GM13976 (cell line): ENCODE measurements around the gene INTS13.
"Not testable (repeated sequence)": the region's sequence is repeated elsewhere in the genome, so short reads cannot be mapped to it uniquely, and the experiment has no call there.

Source experiments
- DNase-seq: peaks from one replicate; pipeline ENCODE4 v3.0.0; 2012; ENCODE audit warnings: low spot score
- CTCF ChIP-seq: IDR thresholded peaks from 2 replicates; pipeline ENCODE4 v1.5.1; 2012; ENCODE audit warnings: borderline replicate concordance, mild to moderate bottlenecking; ENCODE audit not compliant: insufficient read depth; ENCODE audit errors: extremely low read depth, missing control alignments, control extremely low read depth
- in situ Hi-C: fragments of 300-500 bp; cut with MboI; formaldehyde crosslinking; loops from one replicate; pipeline ENCODE4 v1.12.0; 2022; ENCODE audit warnings: low sequenced_read_pairs, mixed read lengths, inconsistent platforms; ENCODE audit not compliant: unreplicated experiment

Gene INTS13

GRCh38 chr12:26863515-26863914 is 74.3 kb downstream of the INTS13 start:
- DNase-seq, result no peak
- in situ Hi-C loops, result loop anchor here (25.0 kb wide), 1 partner anchor 751 kb away; no protein-coding TSS in a partner anchor
- TF ChIP-seq CTCF, result peak; percentile 19

GRCh38 chr12:26862787-26863186 is 75.0 kb downstream of the INTS13 start:
- in situ Hi-C loops, result loop anchor here (25.0 kb wide), 1 partner anchor 750 kb away; no protein-coding TSS in a partner anchor
- not testable (repeated sequence) for DNase-seq

GRCh38 chr12:26861690-26862089 is 76.1 kb downstream of the INTS13 start:
- no peak for TF ChIP-seq CTCF
- no peak for DNase-seq
- in situ Hi-C loops, result loop anchor here (25.0 kb wide), 1 partner anchor 749 kb away; no protein-coding TSS in a partner anchor

GRCh38 chr12:26857465-26858176 is 80.2 kb downstream of the INTS13 start:
- no peak for TF ChIP-seq CTCF
- in situ Hi-C loops, result loop anchor here (25.0 kb wide), 1 partner anchor 745 kb away; no protein-coding TSS in a partner anchor
- DNase-seq, result no peak

- TF ChIP-seq CTCF, result no peak
- in situ Hi-C loops, result loop anchor here (25.0 kb wide), 1 partner anchor 743 kb away; no protein-coding TSS in a partner anchor
- no peak for DNase-seq
Measured at GRCh38 chr12:26855337-26855736, 82.4 kb downstream of the INTS13 start.
